Heart right ventricle (tissue), 16 donors: Measurements from ENCODE around the gene STRN3. TPM values are rescaled to one million over a fixed set of nuclear protein-coding genes. Genes with fewer than 3 reads are reported as not detected.
A peak's percentile ranks its signal among the peaks of the same experiment; 100 is the strongest.
"Not testable (repeated sequence)": the region's sequence is repeated elsewhere in the genome, so short reads cannot be mapped to it uniquely, and the experiment has no call there.

Experiments
- ATAC-seq, 8 donors: fragments of 200-7000 bp; cut with Tn5 transposase; one replicate each; pipeline ENCODE4 v1.9.1; 2020; ENCODE audit warnings: mild to moderate bottlenecking in 8 of 8, moderate library complexity in 8 of 8, moderate number of reproducible peaks in 1 of 8
- DNase-seq, 2 donors: peaks; one replicate each; pipeline ENCODE4 v3.0.0-alpha.2; 2020
- H3K27ac ChIP-seq, 10 donors: fragments of 200-600 bp; sonication (generic) in 2 of 10; one replicate each; pipeline versions ENCODE4 v1.5.0 to v1.8.0; 2020 to 2022; ENCODE audit warnings: mild to moderate bottlenecking in 3 of 10
- H3K27me3 ChIP-seq, 7 donors: fragments of 200-600 bp; one replicate each; pipeline ENCODE4 v1.8.0; 2021 to 2022; ENCODE audit warnings: mild to moderate bottlenecking in 2 of 7
- H3K36me3 ChIP-seq, 9 donors: fragments of 200-600 bp; sonication (generic) in 1 of 9; one replicate each; pipeline versions ENCODE4 v1.5.0 to v1.8.0; 2020 to 2022; ENCODE audit warnings: mild to moderate bottlenecking in 2 of 9
- H3K4me1 ChIP-seq, 9 donors: fragments of 200-600 bp; sonication (generic) in 1 of 9; one replicate each; pipeline versions ENCODE4 v1.5.0 to v1.8.0; 2020 to 2022; ENCODE audit warnings: mild to moderate bottlenecking in 4 of 9
- H3K4me3 ChIP-seq, 10 donors: fragments of 200-600 bp; sonication (generic) in 2 of 10; one replicate each; pipeline versions ENCODE4 v1.5.0 to v1.8.0; 2020 to 2022; ENCODE audit warnings: mild to moderate bottlenecking in 7 of 10, moderate library complexity in 2 of 10
- H3K9me3 ChIP-seq, 11 donors: fragments of 200-600 bp in 10 of 11; sonication (generic) in 2 of 11; one replicate each; pipeline versions ENCODE4 v1.5.0 to v1.8.0; 2013 to 2022; ENCODE audit warnings: mild to moderate bottlenecking in 2 of 11, control low read depth in 1 of 11, moderate library complexity in 1 of 11
- WGBS, 2 donors: extraction: QIAGEN DNeasy Blood & Tissue Kit; methylation state at CpG; one replicate each; pipeline ENCODE4 v1.1.7; 2013; ENCODE audit warnings: inconsistent platforms in 1 of 2; 5-methylcytosine and 5-hydroxymethylcytosine counted together
- intact Hi-C, 10 donors: fragments of 100-400 bp; cut with DNase I; formaldehyde crosslinking; loops; one replicate each; pipeline versions ENCODE4 v1.11.1 to v1.14.2; 2022
- polyA plus RNA-seq, 2 donors: library from polyadenylated mRNA; stranded (reverse); fragments of 200-250 nt; gene quantifications; one replicate each; pipeline ENCODE4 v1.2.3, GENCODE V29; 2013
- total RNA-seq, 10 donors: library from RNA; stranded (reverse); fragmentation: NEBNext Ultra II Directional in 3 of 10; extraction: Animal tissue kit (Norgen Biotek cat#: 25700) in 3 of 10; gene quantifications; one replicate each; pipeline versions ENCODE4 v1.2.1 to v1.2.4, GENCODE V29; 2021 to 2023
- TF ChIP-seq, protein P1 (sequence below), 9 donors: fragments of 200-600 bp; sonication (generic) in 2 of 9; IDR thresholded peaks; one replicate each; pipeline versions ENCODE4 v1.5.0 to v1.8.0; 2021 to 2022; ENCODE audit warnings: antibody characterized with exemption in 9 of 9, mild to moderate bottlenecking in 5 of 9, moderate library complexity in 1 of 9
- donor health status: Arrhythmogenic right ventricular cardiomyopathy.
- donor health status: ischemic (EF 13 %, LVEDD 7.1; RV severe dilation, severe dysfunction).
- donor health status: healthy with polysubstance abuse.
- donor health status: DM: no; HTN: yes; CAD: no.
- donor health status: DM: no; HTN: no; CAD: no.
- donor health status: ischemic (EF 25% LVEDD 6.9; RV normal size, moderate dysfunction).
- donor health status: ischemic (EF 25% LVEDD 5.7; RV mildly dilated, moderate dysfunction).
- donor health status: healthy.
- donor health status: DM: yes; HTN: yes; CAD: no.
- donor health status: Ischemic cardiomyopathy.
- donor health status: ischemic (EF 35%, LVEDD 5.7; RV mildly dilated, moderate dysfunction).
- donor health status: nonischemic (EF 11% LVEDD 7.7; RV severe dilation, severe dysfunction).
- donor health status: DM: yes; HTN: yes; CAD: no.
- donor health status: PGD.
- donor health status: ischemic (EF 29% LVEDD 5.4; RV normal size, mild dysfunction).
- donor health status: nonischemic (EF 23%, LVEDD 6.1; RV moderate dilation, normal function).

The STRN3 gene
- total and polyA plus RNA-seq, 12 donors: 10.5 to 60.4 (median 50.2) TPM

- H3K27ac ChIP-seq: no peak overlapping the region
- TF ChIP-seq, protein P1, sequence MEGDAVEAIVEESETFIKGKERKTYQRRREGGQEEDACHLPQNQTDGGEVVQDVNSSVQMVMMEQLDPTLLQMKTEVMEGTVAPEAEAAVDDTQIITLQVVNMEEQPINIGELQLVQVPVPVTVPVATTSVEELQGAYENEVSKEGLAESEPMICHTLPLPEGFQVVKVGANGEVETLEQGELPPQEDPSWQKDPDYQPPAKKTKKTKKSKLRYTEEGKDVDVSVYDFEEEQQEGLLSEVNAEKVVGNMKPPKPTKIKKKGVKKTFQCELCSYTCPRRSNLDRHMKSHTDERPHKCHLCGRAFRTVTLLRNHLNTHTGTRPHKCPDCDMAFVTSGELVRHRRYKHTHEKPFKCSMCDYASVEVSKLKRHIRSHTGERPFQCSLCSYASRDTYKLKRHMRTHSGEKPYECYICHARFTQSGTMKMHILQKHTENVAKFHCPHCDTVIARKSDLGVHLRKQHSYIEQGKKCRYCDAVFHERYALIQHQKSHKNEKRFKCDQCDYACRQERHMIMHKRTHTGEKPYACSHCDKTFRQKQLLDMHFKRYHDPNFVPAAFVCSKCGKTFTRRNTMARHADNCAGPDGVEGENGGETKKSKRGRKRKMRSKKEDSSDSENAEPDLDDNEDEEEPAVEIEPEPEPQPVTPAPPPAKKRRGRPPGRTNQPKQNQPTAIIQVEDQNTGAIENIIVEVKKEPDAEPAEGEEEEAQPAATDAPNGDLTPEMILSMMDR (IDR thresholded peaks at IDR 0.05): no peak
- DNase-seq: no peak
- no peak overlapping the region for H3K4me3 ChIP-seq
- ATAC-seq: no peak
- peaks cover 0 to 4% (median 0%) of the 10 kb centered on the region in 9 donors for H3K4me1 ChIP-seq
- WGBS, 2 donors: 98 to 100% methylated on average over 1 of the region's 1 CpG
- peaks cover 0 to 60% (median 0%) of the 10 kb centered on the region in 9 donors for H3K36me3 ChIP-seq
- no peaks in the 10 kb centered on the region for H3K27me3 ChIP-seq
- no peaks in the 10 kb centered on the region for H3K9me3 ChIP-seq
- intact Hi-C loops: no loop called here
Observed at GRCh38 chr14:31006703-31007102, 19.5 kb downstream of the STRN3 start.

GRCh38 chr14:31004007-31004406 lies 22.2 kb downstream of the STRN3 start:
- peaks cover 0 to 53% (median 0%) of the 10 kb centered on the region in 9 donors for H3K36me3 ChIP-seq
- H3K4me3 ChIP-seq, H3K9me3 ChIP-seq, ATAC-seq, H3K27me3 ChIP-seq, H3K27ac ChIP-seq, DNase-seq, intact Hi-C loops: not testable (repeated sequence)
- WGBS, 2 donors: 94 to 98% methylated on average over 6 of the region's 6 CpGs
- H3K4me1 ChIP-seq: peaks cover 0 to 16% (median 7%) of the 10 kb centered on the region in 9 donors

GRCh38 chr14:31003284-31003683 lies 22.9 kb downstream of the STRN3 start:
- Histone ChIP-seq H3K9me3 (peaks cover 0 to 16% (median 8%) of the 10 kb centered on the region in 11 donors), H3K27me3 (no peaks in the 10 kb centered on the region), H3K4me3 (no peak overlapping the region), H3K4me1 (peaks cover 0 to 16% (median 7%) of the 10 kb centered on the region in 9 donors), H3K27ac (no peak overlapping the region), H3K36me3 (peaks cover 0 to 54% (median 0%) of the 10 kb centered on the region in 9 donors)
- TF ChIP-seq, protein P1 (IDR thresholded peaks at IDR 0.05): no peak
- DNase-seq: no peak
- no peak for ATAC-seq
- intact Hi-C loops: no loop called here
- 92% methylated on average over 3 of the region's 3 CpGs for WGBS, 2 donors

DNA sequence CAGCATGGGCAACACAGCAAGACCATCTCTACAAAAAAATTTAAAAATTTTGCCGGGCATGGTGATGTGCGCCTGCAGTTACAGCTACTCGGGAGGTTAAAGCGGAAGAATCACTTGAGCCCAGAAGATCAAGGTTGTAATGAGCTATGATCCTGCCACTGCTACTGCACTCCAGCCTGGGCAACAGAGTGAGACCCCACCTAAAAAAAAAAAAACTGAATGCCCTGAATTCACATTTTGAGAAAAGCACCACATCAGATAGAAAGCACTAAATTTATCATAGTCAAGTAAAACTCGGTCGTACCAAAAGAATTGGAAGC lies 24.9 kb downstream of the STRN3 start:
- Histone ChIP-seq H3K4me3 (no peak overlapping the region), H3K27me3 (no peaks in the 10 kb centered on the region), H3K27ac (peak overlapping the region in 1 of 10 donors; percentile 41), H3K9me3 (peaks cover 0 to 27% (median 8%) of the 10 kb centered on the region in 11 donors), H3K36me3 (peaks cover 0 to 42% (median 0%) of the 10 kb centered on the region in 9 donors), H3K4me1 (peaks cover 0 to 23% (median 8%) of the 10 kb centered on the region in 9 donors)
- ATAC-seq (no peak), DNase-seq (no peak)
- 81 to 99% methylated on average over 6 of the region's 6 CpGs for WGBS, 2 donors
- TF ChIP-seq, protein P1 (IDR thresholded peaks at IDR 0.05): no peak
- intact Hi-C loops: no loop called here

- ATAC-seq: no peak
- intact Hi-C loops: no loop called here
- Histone ChIP-seq H3K4me1 (peaks cover 0 to 28% (median 13%) of the 10 kb centered on the region in 9 donors), H3K9me3 (peaks cover 0 to 27% (median 8%) of the 10 kb centered on the region in 11 donors), H3K4me3 (no peak overlapping the region), H3K27ac (peak overlapping the region in 2 of 10 donors; percentile 6 to 41), H3K36me3 (peaks cover 0 to 36% (median 0%) of the 10 kb centered on the region in 9 donors), H3K27me3 (no peaks in the 10 kb centered on the region)
- TF ChIP-seq, protein P1 (IDR thresholded peaks at IDR 0.05): no peak
- no peak for DNase-seq
- WGBS, 2 donors: 50 to 55% methylated on average over 3 of the region's 3 CpGs
Observed at GRCh38 chr14:31000629-31001338, 25.4 kb downstream of the STRN3 start.
